ENCODE measurements around the gene MFSD11.
"Not testable (repeated sequence)": the region's sequence is repeated elsewhere in the genome, so short reads cannot be mapped to it uniquely, and the experiment has no call there.

MFSD11 gene

DNA sequence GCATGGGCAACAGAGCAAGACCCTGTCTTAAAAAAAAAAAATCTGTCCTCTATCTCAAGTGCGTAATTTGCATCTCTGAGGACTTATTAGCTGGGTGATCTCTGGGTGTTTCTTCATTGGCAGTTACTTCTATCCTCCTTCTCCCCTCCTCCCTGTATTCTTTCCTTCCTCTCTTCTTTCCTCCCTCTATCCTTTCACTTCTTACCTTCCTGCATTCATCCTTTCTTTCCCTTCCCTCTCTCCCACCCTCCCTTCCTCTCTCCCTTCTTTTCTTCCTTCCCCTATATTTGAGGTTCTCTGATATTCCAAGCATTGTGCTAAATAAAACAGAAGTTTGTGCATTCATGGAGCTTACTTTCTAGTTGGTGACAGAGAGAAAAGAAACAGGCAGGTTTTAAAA is 10.7 kb downstream of the MFSD11 start:
- no peak for DNase-seq (ENCODE audit: low read depth)

DNA sequence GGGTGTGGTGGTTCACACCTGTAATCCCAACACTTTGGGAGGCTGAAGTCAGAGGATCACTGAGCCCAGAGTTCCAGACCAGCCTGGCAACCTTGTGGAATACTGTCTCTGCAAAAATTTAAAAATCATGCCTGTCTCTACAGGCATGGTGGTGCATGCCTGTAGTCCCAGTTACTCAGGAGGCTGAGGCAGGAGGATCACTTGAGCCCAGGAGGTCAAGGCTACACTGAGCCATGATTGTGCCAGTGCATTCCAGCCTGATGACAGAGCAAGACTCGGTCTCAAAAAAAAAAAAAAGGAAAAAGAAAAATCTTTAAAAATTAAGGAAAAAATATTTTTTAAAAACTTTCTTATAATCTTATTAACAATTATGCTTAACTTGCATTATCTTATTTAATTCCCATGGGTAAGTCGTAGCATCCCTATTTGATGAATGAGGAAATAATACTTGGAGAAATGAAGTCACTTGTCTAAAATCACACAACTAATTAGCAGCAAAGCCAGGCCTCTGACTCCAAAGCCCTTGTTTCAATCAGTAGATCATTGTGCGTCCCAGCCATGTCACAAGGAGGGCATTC is 13.6 kb downstream of the MFSD11 start:
- no peak for DNase-seq (ENCODE audit: low read depth)

DNA sequence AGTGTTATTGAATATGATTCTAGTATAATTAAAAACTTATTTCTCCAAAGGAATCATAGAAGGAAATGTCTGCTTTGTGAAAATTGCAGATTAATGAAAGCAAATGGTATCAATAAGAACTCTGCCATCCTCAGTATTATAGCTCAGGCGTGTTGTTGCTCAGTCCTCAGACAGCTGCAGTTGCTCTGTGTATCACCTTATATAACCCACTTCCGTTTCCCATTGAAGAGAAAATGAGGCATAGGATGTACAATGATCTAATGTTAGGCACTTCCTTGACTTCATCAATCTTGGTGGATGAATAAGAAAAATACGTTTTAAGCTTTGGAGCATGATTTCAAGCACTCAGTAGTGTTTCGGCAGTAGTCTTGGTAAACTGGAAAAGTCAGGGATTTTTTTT is 14.1 kb downstream of the MFSD11 start:
- DNase-seq (ENCODE audit: low read depth) = no peak

GRCh38 chr17:76753061-76753961 is 15.4 kb downstream of the MFSD11 start:
- no peak for DNase-seq (ENCODE audit: low read depth)

GRCh38 chr17:76755285-76755684 is 17.4 kb downstream of the MFSD11 start:
- no peak for DNase-seq (ENCODE audit: low read depth)

DNA sequence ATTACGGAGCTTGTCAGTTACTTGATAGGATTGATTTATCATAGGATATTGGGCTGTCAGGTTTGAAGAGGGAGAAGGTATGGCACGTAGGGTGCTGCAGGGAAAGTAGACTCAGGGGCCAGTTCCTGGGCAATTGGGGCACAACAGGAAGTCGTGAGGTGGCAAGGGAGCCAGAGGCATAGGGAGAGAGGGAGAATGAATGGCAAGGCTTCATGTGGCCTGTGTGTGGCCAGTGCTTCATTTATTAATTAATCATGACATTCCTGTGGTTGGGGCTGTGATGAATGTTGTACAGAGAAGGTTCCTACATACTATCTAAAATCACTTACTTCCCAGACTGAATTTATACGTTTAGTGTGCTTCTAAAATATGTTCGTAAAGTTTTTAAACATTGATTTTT is 19.3 kb downstream of the MFSD11 start:
- DNase-seq (ENCODE audit: low read depth) = no peak

- DNase-seq (ENCODE audit: low read depth) = no peak
These were observed 20.7 kb downstream of the MFSD11 start for GRCh38 chr17:76758570-76758969.

DNA sequence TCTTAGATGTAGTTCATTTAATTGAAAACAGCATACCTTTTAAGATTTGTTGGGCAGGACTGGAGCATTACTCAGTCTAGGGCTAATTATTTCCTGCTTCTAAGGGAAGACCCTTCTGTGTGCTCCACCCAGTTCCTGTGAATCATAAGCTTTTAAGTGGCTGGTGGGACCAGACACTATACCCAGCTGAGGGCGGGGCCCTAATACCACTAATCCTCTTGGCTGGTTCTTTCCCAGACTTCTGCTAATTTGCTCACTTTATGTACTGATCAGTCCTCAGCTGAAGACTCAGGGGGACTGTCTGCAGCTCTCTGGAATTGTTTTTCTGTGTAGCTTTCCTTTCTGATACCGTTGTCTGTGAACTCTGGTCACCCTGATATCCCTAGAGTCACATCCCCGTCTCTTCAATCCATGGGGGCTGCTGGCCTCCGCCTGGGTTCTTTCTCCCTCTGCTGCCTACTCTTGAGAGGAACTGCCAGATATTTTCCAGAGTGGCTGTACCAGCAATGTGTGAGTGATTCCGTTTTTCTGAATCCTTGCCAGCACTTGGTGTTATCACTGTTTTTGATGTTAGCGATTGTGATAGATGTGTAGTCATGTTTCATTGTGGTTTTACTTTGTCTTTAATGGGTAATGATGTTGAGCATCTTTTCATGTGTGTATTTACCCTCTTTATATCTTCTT is 35.1 kb downstream of the MFSD11 start:
- DNase-seq (ENCODE audit: low read depth) = no peak

DNA sequence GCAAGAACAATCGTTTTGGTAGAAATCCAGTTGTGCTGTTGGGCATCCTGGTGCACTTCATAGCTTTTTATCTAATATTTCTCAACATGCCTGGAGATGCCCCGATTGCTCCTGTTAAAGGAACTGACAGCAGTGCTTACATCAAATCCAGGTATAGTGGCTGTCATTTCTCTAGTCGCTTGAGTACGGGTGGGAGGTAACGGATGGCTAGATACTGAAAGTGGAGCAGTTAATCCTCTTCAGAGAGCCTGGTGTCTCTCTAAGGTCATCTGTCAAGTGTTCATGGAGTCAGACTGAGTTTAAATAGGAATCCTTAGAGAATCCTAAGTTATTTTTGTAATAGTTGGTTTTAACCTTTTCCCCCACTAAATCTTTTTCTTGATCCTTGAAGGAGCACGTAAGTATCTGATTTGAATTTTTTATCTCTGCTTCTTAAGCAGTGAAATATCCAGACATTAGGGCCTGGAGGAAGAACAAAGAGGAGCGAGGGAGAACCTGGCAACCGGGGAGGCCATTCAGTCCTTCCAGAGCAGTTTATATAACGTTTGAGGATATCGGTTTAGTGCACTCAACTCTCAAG is 37.2 kb downstream of the MFSD11 start:
- no peak for DNase-seq (ENCODE audit: low read depth)

- no peak for DNase-seq (ENCODE audit: low read depth)
These were observed 43.4 kb downstream of the MFSD11 start for GRCh38 chr17:76781056-76781982.

GRCh38 chr17:76783146-76783545 is 45.2 kb downstream of the MFSD11 start:
- DNase-seq (ENCODE audit: low read depth) = no peak

DNA sequence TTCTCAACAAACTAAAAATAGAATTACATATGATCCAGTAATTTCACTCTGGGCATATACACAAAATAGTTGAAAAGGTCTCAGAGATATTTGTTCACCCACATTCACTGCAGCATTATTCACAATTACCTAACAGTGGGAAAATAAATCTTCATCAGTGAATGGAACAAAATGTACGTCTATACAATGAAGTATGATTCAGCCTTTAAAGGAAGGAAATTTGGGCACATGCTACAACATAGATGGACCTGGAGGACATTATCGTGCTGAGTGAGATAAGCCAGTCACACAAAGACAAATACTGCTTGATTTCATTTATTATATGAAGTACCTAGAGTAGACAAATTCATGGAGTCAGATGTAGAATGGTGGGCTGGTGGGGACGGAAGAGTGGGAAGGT is 47.0 kb downstream of the MFSD11 start:
- no peak for DNase-seq (ENCODE audit: low read depth)

- DNase-seq (ENCODE audit: low read depth) = not testable (repeated sequence)
These were observed 49.9 kb downstream of the MFSD11 start for GRCh38 chr17:76787866-76788265.

GRCh38 chr17:76789235-76789788 is 51.4 kb downstream of the MFSD11 start:
- no peak for DNase-seq (ENCODE audit: low read depth)

GRCh38 chr17:76791053-76791980 is 53.4 kb downstream of the MFSD11 start:
- DNase-seq (ENCODE audit: low read depth) = no peak

- DNase-seq (ENCODE audit: low read depth) = no peak
These were observed 54.4 kb downstream of the MFSD11 start for GRCh38 chr17:76792348-76792747.

GRCh38 chr17:76793775-76794174 is 55.9 kb downstream of the MFSD11 start:
- DNase-seq (ENCODE audit: low read depth) = no peak

DNA sequence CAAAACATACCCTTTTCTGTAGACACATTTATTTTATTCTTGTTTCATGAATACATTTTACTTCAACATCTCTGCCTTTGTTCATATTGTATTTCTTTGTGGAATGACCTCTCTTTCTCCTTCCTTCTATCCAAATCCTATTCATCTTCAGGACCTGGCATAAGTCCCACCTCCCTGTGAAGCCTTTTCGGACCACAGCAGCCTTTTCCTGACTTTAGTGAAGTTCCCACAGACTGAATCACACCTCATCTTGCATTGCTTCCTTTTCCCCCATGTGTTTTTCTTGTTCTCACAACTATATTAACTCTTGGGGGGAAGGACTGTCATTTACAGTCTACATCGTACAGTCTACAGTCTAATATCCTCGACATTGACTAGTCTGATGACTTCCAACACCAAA is 58.2 kb downstream of the MFSD11 start:
- DNase-seq (ENCODE audit: low read depth) = no peak

GRCh38 chr17:76797241-76797840 is 59.4 kb downstream of the MFSD11 start:
- no peak for DNase-seq (ENCODE audit: low read depth)

GRCh38 chr17:76801706-76802105 is 63.8 kb downstream of the MFSD11 start:
- DNase-seq (ENCODE audit: low read depth) = no peak
